ENCODE data around the gene CSNK1D. TPM values are rescaled to one million over a fixed set of nuclear protein-coding genes. Genes with fewer than 3 reads are reported as not detected.

CSNK1D gene
- total RNA-seq, 1 experiment from 2014 or later = 80.4 TPM

- no peak for DNase-seq (ENCODE audit: low read depth)
- in situ Hi-C loops (cut with HindIII; ENCODE audit: low pct_unique_long_range_greater_than_20kb, low sequenced_read_pairs) = no loop called here
These were observed 46.5 kb downstream of the CSNK1D start for GRCh38 chr17:82226809-82227628.

- in situ Hi-C loops (cut with HindIII; ENCODE audit: low pct_unique_long_range_greater_than_20kb, low sequenced_read_pairs) = no loop called here
- no peak for DNase-seq (ENCODE audit: low read depth)
These were observed 47.2 kb downstream of the CSNK1D start for GRCh38 chr17:82226146-82226808.

DNA sequence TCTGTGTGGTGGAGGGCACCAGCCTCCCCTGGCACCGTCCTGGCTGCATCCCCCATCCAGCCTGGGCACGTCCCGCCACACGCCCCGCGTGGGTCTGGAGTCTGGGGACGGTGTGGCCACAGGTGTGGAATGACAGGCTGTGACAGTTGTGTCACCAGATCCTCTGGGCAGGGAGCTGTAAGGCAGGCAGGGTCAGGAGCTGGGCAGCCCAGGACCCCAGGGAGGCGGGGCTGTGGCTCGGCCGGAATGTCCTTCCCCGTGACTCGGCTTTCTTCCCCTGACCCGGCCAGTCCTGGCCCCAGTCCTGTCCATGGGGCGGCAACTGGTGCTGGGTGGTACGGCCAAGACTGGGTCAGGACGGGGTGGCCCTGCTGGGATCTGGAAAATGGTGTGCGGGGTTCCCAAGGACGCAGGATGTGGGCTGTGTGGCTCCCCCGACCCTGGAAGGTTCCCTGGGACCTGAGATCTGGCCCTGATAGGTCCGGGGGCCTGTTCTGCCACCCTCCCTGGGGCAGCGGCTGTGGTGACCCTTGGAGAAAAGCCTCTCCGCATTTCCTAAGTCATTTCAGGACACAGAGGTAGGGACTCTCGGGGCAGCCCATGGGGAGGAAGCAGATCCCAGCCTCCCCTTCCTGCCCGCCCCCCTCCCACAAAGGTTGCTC lies 48.0 kb downstream of the CSNK1D start:
- in situ Hi-C loops (cut with HindIII; ENCODE audit: low pct_unique_long_range_greater_than_20kb, low sequenced_read_pairs) = no loop called here
- DNase-seq (ENCODE audit: low read depth) = no peak

DNA sequence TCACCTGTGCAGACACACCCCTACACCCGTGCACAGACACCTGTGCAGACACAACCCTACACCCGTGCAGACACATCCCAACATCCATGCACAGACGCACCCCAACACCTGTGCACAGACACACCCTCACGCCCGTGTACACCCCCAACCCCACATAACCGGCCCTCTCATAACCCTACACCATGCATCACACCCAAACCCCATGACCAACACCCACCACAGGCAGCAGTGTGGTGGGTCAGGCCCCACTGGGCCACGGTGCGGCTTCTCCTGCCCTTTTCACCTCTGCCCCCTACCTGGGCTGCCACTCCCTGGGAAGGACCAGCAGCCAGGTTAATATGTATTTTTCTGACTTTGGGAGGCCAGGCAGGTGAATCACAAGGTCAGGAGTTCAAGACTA lies 48.8 kb downstream of the CSNK1D start:
- in situ Hi-C loops (cut with HindIII; ENCODE audit: low pct_unique_long_range_greater_than_20kb, low sequenced_read_pairs) = no loop called here
- DNase-seq (ENCODE audit: low read depth) = no peak

GRCh38 chr17:82223517-82223916 lies 50.0 kb downstream of the CSNK1D start:
- in situ Hi-C loops (cut with HindIII; ENCODE audit: low pct_unique_long_range_greater_than_20kb, low sequenced_read_pairs) = no loop called here
- DNase-seq (ENCODE audit: low read depth) = no peak

GRCh38 chr17:82222816-82223215 lies 50.7 kb downstream of the CSNK1D start:
- DNase-seq (ENCODE audit: low read depth) = no peak
- in situ Hi-C loops (cut with HindIII; ENCODE audit: low pct_unique_long_range_greater_than_20kb, low sequenced_read_pairs) = no loop called here

GRCh38 chr17:82221341-82221902 lies 52.1 kb downstream of the CSNK1D start:
- in situ Hi-C loops (cut with HindIII; ENCODE audit: low pct_unique_long_range_greater_than_20kb, low sequenced_read_pairs) = no loop called here
- no peak for DNase-seq (ENCODE audit: low read depth)

DNA sequence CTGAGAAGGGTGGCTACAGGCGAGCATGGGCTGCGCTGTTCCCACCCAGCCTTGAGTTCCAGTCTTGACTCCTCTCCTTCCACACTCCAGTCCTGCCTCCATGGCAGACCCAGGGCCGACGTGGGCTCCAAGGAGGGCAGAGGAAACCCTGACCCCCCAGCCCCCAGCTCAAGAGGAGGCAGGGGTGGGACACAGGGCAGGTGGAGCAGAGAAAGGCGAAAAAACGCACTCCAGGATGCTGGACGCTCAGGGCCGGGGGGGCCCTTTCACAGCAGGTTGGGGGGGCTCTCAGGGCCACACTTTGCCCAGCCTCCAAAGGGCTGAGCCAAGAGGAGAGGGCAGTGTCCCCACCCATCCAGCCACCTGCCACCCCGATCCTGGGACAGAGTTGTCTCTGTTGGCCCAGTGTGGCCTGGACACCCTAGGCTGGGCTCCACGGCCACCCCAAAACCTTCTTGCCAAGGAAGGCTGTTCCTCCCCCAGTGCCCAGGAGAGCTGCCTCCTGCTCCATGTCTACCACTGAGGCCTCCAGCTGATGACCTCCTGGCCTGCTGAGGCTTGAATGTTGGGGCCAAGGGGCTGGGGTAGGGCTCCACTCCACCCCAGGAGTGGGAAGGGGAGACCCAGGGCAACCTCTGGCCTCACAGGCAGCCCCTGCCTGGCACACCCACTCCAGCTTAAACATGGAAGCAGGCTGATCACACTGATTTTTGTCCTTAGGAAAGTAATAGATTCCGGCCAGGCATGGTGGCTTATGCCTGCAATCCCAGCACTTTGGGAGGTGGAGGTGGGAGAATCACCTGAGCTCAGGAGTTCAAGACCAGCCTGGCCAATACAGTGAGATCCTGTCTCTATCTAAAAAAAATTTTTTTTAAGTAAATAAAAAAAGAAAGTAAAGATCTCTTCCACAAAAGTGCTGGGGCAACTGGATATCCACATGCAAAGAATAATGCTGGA lies 53.5 kb downstream of the CSNK1D start:
- DNase-seq (ENCODE audit: low read depth) = no peak
- in situ Hi-C loops (cut with HindIII; ENCODE audit: low pct_unique_long_range_greater_than_20kb, low sequenced_read_pairs) = no loop called here

GRCh38 chr17:82219083-82219482 lies 54.4 kb downstream of the CSNK1D start:
- in situ Hi-C loops (cut with HindIII; ENCODE audit: low pct_unique_long_range_greater_than_20kb, low sequenced_read_pairs) = no loop called here
- DNase-seq (ENCODE audit: low read depth) = no peak

DNA sequence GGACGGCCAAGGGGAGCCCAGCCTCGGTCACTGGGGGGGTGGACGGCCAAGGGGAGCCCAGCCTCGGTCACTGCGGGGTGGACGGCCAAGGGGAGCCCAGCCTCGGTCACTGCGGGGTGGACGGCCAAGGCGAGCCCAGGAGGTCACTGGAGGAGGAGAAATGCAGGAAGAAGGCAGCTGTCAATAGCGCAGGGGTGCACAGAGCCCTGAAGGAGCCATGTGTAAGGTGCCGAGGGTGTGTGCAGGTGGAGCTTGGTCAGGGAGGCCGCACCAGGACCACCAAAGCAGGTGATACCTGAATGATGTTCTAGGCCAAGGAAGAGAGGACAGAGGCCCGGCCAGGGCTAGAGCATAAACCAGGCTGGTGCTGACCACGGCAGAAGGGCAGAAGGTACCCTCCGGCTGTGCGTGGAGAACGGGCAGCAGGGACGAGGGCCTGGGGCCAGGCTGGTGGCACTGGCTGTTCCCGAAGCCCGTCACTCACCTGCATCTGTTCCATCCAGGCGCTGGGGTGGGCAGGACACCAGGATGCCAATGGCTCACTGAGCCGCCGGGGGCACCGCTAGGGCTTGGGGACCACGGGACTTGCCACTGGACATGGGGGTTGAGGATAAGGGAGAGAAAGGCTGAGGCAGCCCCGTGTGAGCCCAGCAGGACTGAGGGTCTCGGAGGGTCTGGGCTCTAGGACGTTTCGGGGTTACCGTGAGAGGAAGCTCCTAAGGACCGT lies 55.0 kb downstream of the CSNK1D start:
- in situ Hi-C loops (cut with HindIII; ENCODE audit: low pct_unique_long_range_greater_than_20kb, low sequenced_read_pairs) = no loop called here
- DNase-seq (ENCODE audit: low read depth) = no peak

GRCh38 chr17:82217530-82218204 lies 55.8 kb downstream of the CSNK1D start:
- DNase-seq (ENCODE audit: low read depth) = peak; percentile 26
- in situ Hi-C loops (cut with HindIII; ENCODE audit: low pct_unique_long_range_greater_than_20kb, low sequenced_read_pairs) = no loop called here

GRCh38 chr17:82217120-82217529 lies 56.4 kb downstream of the CSNK1D start:
- in situ Hi-C loops (cut with HindIII; ENCODE audit: low pct_unique_long_range_greater_than_20kb, low sequenced_read_pairs) = no loop called here
- no peak for DNase-seq (ENCODE audit: low read depth)

GRCh38 chr17:82216301-82217119 lies 57.0 kb downstream of the CSNK1D start:
- DNase-seq (ENCODE audit: low read depth) = peak; percentile 31
- in situ Hi-C loops (cut with HindIII; ENCODE audit: low pct_unique_long_range_greater_than_20kb, low sequenced_read_pairs) = no loop called here

- DNase-seq (ENCODE audit: low read depth) = no peak
- in situ Hi-C loops (cut with HindIII; ENCODE audit: low pct_unique_long_range_greater_than_20kb, low sequenced_read_pairs) = no loop called here
These were observed 57.6 kb downstream of the CSNK1D start for GRCh38 chr17:82215972-82216300.

DNA sequence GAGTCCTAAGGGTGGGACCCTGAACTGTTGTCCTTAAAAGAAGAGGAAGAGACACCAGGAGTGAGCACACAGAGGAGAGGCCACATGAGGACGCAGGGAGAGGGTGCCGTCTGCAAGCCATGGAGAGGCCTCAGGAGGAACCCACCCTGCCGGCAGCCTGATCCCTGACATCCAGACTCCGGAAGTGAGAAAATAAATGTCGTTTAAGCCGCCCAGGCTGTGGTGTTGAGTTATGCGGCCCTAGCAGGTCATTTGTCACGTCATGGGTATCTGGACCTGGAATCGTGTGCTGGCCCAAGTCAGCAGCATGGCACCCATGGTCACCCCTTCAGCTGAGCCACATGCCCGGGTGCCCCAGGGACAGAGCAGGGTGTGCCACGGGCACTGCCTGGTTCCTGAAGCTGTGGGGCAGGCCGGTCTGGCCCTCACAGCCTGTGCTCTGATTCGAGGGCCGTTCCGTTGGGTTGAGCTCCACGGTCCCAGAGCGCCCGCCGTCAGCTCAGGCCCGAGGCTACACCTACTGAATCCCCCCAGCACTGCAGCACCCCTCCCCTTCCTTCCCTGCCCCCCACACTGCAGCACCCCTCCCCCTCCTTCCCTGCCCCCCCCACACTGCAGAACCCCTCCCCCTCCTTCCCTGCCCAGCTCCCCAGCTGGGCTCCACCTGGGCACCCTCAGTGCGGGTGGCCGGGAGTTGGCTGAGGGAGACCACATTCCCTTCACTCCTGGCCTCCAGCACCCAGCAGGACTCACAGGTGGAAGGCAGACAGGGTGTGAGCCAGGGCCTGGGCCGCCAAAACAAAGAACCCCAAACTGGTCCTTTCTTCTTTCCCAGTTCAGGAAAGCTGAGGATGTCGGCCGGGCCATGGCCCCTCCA lies 58.2 kb downstream of the CSNK1D start:
- in situ Hi-C loops (cut with HindIII; ENCODE audit: low pct_unique_long_range_greater_than_20kb, low sequenced_read_pairs) = no loop called here
- peak; percentile 17 for DNase-seq (ENCODE audit: low read depth)

Data from Caki2 (cell line).